GM19239 (cell line): ENCODE measurements around the gene CRISP3.

Source experiments
- DNase-seq: peaks from one replicate; pipeline ENCODE4 v3.0.0; 2011; ENCODE audit warnings: low spot score; ENCODE audit not compliant: insufficient read length
- FAIRE-seq: peaks from 2 replicates; lab custom pipeline; 2011; peaks lifted over from hg19 to GRCh38; lab: Jason Lieb, UNC

CRISP3 gene

GRCh38 chr6:49693512-49693911 lies 50.7 kb downstream of the CRISP3 start:
- no peak for DNase-seq
- FAIRE-seq, result no peak

DNA sequence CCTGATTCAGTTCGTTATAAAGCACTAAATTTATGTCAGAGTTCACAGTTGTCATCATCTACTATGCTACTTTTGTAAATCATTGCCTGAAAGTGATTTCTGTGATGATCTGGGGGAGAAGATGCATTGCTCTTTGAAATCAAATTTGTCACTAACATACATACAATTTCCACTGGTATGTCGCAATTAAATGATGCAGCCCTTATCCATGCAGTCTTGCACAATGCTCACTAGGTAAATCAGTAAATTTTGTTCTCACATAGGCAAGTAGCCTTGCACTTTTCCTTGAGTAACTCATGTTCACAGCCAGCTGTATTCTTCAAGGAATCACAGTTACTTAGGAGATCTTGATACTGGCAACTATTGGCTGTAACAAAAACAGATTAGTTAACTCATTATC lies 51.7 kb downstream of the CRISP3 start:
- no peak for DNase-seq
- FAIRE-seq, result no peak
